Effector memory CD8-positive, alpha-beta T cell (primary cell): ENCODE results near the gene KRTAP20-2.

ENCODE experiments used
- ATAC-seq: fragments of 150-1000 bp; cut with Tn5 transposase; replicated peaks from 2 replicates; pipeline ENCODE4 v1.10.0; 2021; ENCODE audit warnings: mild to moderate bottlenecking, moderate library complexity
- DNase-seq, 3 experiments: peaks; one replicate each; pipeline ENCODE4 v3.0.0; 2021
- H3K27ac Mint-ChIP-seq, 2 donors: one replicate each; pipeline ENCODE4 v1.8.0; 2022; ENCODE audit warnings: mild to moderate bottlenecking in 2 of 2, mixed read lengths in 2 of 2, moderate library complexity in 2 of 2
- H3K27me3 Mint-ChIP-seq, 2 donors: one replicate each; pipeline ENCODE4 v1.8.0; 2022; ENCODE audit warnings: mixed read lengths in 2 of 2
- H3K36me3 Mint-ChIP-seq: one replicate; pipeline ENCODE4 v1.8.0; 2022; ENCODE audit warnings: mild to moderate bottlenecking, moderate library complexity, mixed read lengths; ENCODE audit not compliant: insufficient read depth
- H3K4me1 Mint-ChIP-seq, 2 donors: one replicate each; pipeline ENCODE4 v1.8.0; 2022; ENCODE audit warnings: low read depth in 2 of 2, mixed read lengths in 2 of 2
- H3K4me3 Mint-ChIP-seq, 2 donors: one replicate each; pipeline ENCODE4 v1.8.0; 2022; ENCODE audit warnings: mild to moderate bottlenecking in 2 of 2, mixed read lengths in 2 of 2, moderate library complexity in 2 of 2
- H3K9me3 Mint-ChIP-seq, 2 donors: one replicate each; pipeline ENCODE4 v1.8.0; 2022; ENCODE audit warnings: mixed read lengths in 2 of 2

The KRTAP20-2 gene

DNA sequence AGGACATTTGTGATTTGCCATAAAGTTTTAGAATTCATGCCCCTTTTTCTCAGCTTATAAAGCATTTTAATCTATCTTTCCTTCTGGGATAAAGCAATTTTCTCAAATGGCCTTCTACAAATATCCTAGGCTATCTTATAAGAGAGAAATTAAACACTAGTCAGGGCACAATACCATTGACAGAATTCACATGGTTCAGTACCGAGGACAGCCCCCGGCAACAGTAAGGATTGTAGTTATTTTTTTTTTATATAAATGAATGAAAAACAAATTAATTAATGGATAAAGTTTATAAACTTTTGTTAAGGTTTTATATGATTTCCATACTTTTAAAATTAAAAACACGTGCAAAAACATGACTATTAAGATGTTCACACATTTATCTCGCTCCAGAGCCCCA lies 6.9 kb upstream of the KRTAP20-2 start:
- H3K9me3 Mint-ChIP-seq: peaks cover 0 to 4% of the 10 kb centered on the region in 2 donors
- H3K4me3 Mint-ChIP-seq: no peak overlapping the region
- no peaks in the 10 kb centered on the region for H3K27me3 Mint-ChIP-seq
- ATAC-seq: no peak
- no peaks in the 10 kb centered on the region for H3K4me1 Mint-ChIP-seq
- no peak overlapping the region for H3K27ac Mint-ChIP-seq
- no peaks in the 10 kb centered on the region for H3K36me3 Mint-ChIP-seq
- DNase-seq: no peak

DNA sequence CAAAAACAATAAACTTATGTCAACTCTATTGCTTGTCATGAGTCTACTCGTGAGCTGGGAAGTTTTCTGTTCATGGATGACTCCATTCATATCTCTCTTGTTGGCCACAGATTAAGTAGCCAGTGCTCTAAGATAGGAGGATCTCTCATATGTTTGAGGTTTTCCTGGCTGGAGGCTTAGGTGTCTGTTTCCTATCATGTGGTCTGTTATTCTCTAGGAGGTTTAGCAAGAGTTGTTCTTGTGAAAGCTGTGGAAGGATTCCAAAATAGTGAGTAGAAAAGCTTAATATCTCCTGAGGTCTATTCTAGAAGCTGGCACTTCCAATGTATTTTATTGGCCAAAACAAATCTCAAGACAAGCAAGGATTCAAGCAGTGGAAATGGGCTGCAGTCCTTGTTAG lies 5.8 kb upstream of the KRTAP20-2 start:
- no peak for DNase-seq
- Mint-ChIP-seq H3K4me1 (no peaks in the 10 kb centered on the region), H3K9me3 (peaks cover 0 to 4% of the 10 kb centered on the region in 2 donors), H3K27ac (no peak overlapping the region), H3K36me3 (no peaks in the 10 kb centered on the region), H3K4me3 (no peak overlapping the region), H3K27me3 (no peaks in the 10 kb centered on the region)
- ATAC-seq: no peak

DNA sequence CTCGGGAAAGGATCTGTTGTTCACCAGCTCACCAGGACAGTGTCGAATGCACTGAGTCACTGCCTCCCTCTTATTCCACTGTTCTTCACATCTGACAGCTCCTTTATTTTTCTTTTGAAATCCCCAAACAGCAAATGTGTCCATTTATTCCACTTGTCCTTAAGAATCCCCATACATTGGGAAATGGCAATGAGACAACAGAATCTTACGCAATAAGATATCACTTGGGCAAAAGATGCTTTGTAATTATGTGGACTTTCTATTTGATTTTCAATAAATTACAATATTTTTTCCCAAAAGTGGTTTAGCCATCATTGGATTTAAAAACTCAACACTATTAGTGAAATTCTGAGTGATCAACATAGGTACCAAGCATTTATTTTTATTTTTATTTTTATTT lies 3.7 kb downstream of the KRTAP20-2 start:
- DNase-seq: no peak
- Mint-ChIP-seq H3K9me3 (peaks cover 0 to 1% of the 10 kb centered on the region in 2 donors), H3K27me3 (no peaks in the 10 kb centered on the region), H3K4me3 (no peak overlapping the region), H3K27ac (no peak overlapping the region), H3K36me3 (no peaks in the 10 kb centered on the region), H3K4me1 (no peaks in the 10 kb centered on the region)
- no peak for ATAC-seq

DNA sequence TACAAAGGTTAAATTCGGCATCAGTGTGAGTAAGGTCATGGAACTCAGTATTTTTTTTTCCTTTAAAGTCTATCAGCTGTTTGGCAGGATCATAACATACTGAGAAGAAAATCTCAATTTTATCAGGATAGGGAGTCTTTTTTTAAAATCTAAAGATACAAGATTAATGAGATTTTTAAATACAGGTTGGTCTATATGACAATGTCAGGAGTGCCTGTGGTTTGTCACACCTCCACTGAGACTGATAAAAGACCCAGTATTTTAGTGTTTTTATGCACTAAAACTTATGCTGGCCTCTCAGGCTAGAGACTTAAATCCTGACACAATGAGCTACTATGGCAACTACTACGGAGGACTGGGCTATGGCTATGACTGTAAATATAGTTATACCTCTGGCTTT lies 7.6 kb downstream of the KRTAP20-2 start, which contains the start of gene KRTAP20-3:
KRTAP20-3 (plus strand) TSS at position 301 of the 400 bp plus-strand sequence.
- Mint-ChIP-seq H3K4me1 (no peaks in the 10 kb centered on the region), H3K36me3 (no peaks in the 10 kb centered on the region)
- ATAC-seq: no peak

DNA sequence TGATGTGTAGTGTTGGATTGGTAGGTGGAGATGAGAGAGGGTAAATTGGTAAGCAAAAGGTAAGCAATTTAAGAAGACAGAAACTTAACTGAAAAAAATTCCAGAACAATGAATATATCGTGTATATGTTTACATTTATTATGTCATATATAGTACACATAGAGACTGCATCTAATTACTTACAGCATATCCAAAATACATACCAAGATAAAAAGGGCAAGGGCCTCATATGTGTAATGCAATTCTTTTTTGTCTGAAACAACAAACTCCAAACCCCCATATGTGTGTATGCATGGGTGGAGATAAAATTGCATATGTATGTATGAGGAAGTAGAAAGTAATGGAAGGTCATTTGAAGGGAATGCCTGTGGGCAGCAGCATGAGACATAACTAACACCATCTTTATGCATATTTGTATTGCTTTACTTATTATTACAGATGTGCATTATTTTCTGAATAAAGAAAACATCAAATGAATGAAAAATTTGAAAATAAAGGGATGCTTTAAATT lies 12.0 kb downstream of the KRTAP20-2 start:
- Mint-ChIP-seq H3K9me3 (peaks cover 5 to 6% of the 10 kb centered on the region in 2 donors), H3K36me3 (no peaks in the 10 kb centered on the region), H3K4me3 (no peak overlapping the region), H3K27me3 (no peaks in the 10 kb centered on the region), H3K27ac (no peak overlapping the region), H3K4me1 (no peaks in the 10 kb centered on the region)
- no peak for ATAC-seq
- DNase-seq: no peak

More for the DNA sequence above, 7.6 kb downstream of the KRTAP20-2 start, which contains the start of gene KRTAP20-3:
- H3K9me3 Mint-ChIP-seq: peaks cover 0 to 5% of the 10 kb centered on the region in 2 donors
- H3K27me3 Mint-ChIP-seq: no peaks in the 10 kb centered on the region
- no peak within 1 kb of the TSS for H3K4me3 Mint-ChIP-seq
- DNase-seq: no peak
- no peak within 1 kb of the TSS for H3K27ac Mint-ChIP-seq

DNA sequence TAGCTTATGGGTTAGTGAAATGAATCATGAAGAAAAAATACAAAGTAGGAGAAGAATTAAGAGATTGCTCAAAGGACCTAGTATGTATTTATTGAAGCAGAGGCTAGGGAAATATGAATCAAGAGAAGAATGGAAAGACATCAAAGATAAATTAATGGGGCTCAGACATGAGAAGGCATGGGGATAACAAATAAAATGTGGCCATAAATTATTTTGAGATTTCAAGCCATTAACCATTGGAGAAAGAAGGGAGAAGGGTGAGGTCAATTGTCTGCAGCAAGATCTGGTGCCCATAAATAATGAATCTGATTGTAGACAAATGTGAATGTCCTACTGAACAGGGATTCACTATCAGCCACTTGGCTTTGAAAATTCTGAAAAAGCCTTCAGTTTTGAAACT lies 17.9 kb downstream of the KRTAP20-2 start:
- no peak overlapping the region for H3K27ac Mint-ChIP-seq
- H3K4me3 Mint-ChIP-seq: no peak overlapping the region
- DNase-seq: no peak
- no peaks in the 10 kb centered on the region for H3K27me3 Mint-ChIP-seq
- H3K36me3 Mint-ChIP-seq: no peaks in the 10 kb centered on the region
- no peaks in the 10 kb centered on the region for H3K4me1 Mint-ChIP-seq
- ATAC-seq: no peak
- peaks cover 2 to 6% of the 10 kb centered on the region in 2 donors for H3K9me3 Mint-ChIP-seq

DNA sequence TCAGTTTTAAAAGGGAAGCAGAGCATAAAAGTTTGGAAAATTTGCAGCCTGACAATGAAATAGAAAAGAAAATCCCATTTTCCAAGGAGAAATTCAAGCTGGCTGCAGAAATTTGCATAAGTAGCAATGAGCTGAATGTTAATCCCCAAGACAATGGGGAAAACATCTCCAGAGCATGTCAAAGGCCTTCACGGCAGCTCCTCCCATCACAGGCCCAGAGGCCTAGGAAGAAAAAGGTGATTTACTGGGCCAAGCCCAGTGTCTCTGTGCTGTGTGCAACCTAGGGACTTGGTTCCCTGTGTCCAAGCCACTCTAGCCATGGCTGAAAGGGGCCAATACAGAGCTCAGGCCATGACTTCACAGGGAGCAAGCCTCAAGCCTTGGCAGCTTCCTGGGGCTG lies 33.8 kb downstream of the KRTAP20-2 start:
- Mint-ChIP-seq H3K9me3 (peaks cover 6 to 14% of the 10 kb centered on the region in 2 donors), H3K4me3 (no peak overlapping the region), H3K27ac (no peak overlapping the region), H3K4me1 (no peaks in the 10 kb centered on the region), H3K36me3 (no peaks in the 10 kb centered on the region), H3K27me3 (peaks cover 0 to 7% of the 10 kb centered on the region in 2 donors)
- DNase-seq: no peak
- no peak for ATAC-seq

DNA sequence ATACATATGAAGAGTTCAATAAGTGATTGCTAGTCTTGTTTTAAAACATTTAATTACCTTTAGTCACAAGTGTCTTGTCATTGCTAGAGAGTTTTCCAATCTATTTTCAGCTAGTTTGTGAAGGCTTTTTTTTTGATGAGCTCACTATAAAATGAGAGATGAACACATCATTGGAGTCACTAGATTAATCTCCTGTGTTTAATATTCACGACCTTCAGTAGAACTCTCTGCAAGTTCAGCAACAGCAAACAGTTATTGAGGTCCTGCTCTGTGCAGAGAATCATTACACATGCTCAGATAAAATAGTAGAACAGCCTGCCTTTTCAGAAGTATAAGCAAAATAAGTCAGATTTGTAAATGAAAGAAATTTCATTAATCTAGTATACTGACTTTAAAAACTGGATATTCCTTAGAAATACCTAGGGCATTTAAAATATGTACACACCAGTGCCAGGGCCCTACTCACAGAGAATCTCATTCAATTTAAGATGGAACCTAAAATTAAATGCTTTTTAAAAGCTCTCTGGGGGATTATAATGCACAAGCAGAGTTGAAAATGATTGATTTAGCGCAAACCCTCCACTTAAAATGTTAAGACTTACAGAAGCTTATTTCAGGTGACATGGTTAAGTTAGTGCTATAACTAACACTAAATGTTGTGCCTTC lies 38.1 kb downstream of the KRTAP20-2 start:
- H3K27me3 Mint-ChIP-seq: peaks cover 0 to 7% of the 10 kb centered on the region in 2 donors
- no peak overlapping the region for H3K4me3 Mint-ChIP-seq
- ATAC-seq (no peak), DNase-seq (no peak)
- no peaks in the 10 kb centered on the region for H3K4me1 Mint-ChIP-seq
- H3K9me3 Mint-ChIP-seq: peaks cover 6 to 28% of the 10 kb centered on the region in 2 donors
- peaks cover 3% of the 10 kb centered on the region for H3K36me3 Mint-ChIP-seq
- H3K27ac Mint-ChIP-seq: no peak overlapping the region

DNA sequence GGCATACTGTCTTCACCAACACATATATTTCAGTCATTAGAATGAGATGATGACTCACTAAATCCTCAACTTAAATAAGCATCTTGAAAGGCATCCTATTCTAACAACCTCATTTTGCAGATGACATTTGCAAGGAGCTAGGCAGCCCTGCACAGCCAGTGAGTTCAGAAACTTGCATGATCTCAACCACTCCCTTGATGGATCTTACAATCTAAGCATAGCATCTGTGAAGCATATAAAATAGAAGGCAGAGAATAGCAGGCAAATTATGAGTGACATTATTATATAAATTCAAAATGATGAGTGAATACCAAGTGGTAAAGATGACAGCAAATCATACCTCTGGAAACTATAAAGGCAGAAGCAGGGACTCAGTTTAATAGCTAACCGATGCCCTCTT lies 39.3 kb downstream of the KRTAP20-2 start:
- H3K27me3 Mint-ChIP-seq: peaks cover 0 to 7% of the 10 kb centered on the region in 2 donors
- no peak overlapping the region for H3K4me3 Mint-ChIP-seq
- H3K9me3 Mint-ChIP-seq: peaks cover 6 to 28% of the 10 kb centered on the region in 2 donors
- no peak overlapping the region for H3K27ac Mint-ChIP-seq
- peaks cover 3% of the 10 kb centered on the region for H3K36me3 Mint-ChIP-seq
- H3K4me1 Mint-ChIP-seq: no peaks in the 10 kb centered on the region
- DNase-seq (no peak), ATAC-seq (no peak)

DNA sequence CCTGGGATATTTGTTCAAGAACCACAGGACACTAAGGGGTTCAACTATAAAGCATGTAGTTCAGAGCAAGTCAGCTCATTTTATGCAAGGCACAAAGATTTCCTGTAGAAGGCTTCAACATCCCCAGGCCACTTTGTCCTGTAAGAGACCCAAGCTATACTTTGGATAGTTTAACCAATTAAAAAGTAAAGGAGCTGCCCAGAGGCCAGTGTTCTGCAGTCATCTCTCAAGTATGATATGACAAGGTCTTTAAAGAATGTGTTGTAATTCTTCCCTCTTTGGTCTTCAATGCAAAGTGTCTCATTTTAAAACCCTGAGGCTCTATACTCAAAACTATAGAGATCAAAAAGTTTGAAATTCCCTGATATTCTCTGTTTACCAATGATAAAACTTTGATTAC lies 41.7 kb downstream of the KRTAP20-2 start:
- no peaks in the 10 kb centered on the region for H3K27me3 Mint-ChIP-seq
- H3K36me3 Mint-ChIP-seq: peaks cover 3% of the 10 kb centered on the region
- no peaks in the 10 kb centered on the region for H3K4me1 Mint-ChIP-seq
- DNase-seq: no peak
- H3K27ac Mint-ChIP-seq: no peak overlapping the region
- H3K9me3 Mint-ChIP-seq: peaks cover 2 to 15% of the 10 kb centered on the region in 2 donors
- no peak for ATAC-seq
- no peak overlapping the region for H3K4me3 Mint-ChIP-seq

DNA sequence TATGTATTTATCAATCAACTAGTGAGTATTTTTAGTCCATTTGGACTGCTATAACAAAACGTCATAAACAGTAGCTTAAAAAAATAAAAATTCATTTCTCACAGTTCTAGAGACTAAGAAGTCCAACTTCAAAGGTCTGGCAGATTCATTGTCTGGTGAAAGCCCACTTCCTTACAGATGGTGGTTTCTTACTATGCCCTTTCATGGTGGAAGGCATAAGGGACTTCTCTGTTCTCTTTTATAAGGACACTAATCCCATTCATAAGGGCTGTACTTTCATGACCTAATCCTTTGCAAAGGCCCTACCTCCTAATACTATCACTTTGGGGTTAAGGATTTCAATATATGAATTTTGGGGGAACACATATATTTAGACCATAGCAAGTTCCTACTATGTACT lies 45.6 kb downstream of the KRTAP20-2 start:
- Mint-ChIP-seq H3K27me3 (no peaks in the 10 kb centered on the region), H3K4me1 (no peaks in the 10 kb centered on the region), H3K9me3 (peaks cover 2 to 6% of the 10 kb centered on the region in 2 donors), H3K4me3 (no peak overlapping the region), H3K36me3 (peaks cover 5% of the 10 kb centered on the region), H3K27ac (no peak overlapping the region)
- ATAC-seq (no peak), DNase-seq (no peak)

DNA sequence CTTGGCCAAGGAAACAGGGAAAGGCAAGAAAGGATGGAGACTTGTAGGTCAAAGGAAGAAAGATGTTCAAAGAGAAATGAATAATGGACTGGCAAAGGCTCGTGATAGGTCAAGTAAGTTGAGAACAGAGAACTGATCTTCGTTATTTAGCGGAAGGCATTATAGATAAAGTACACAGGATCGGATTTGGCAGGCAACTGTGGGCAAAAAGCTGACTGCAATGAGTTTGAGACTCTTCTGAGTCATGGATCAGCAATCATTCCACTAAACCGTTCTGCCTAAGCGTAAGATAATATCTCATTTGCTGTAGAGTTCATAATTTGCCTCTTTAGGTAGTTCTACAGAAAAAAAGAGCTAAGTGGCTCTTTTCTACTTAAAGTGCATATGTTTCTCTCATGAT lies 49.5 kb downstream of the KRTAP20-2 start:
- Mint-ChIP-seq H3K9me3 (peaks cover 0 to 2% of the 10 kb centered on the region in 2 donors), H3K27ac (no peak overlapping the region), H3K4me3 (no peak overlapping the region), H3K27me3 (peaks cover 0 to under 1% of the 10 kb centered on the region in 2 donors), H3K36me3 (peaks cover 2% of the 10 kb centered on the region), H3K4me1 (no peaks in the 10 kb centered on the region)
- ATAC-seq (no peak), DNase-seq (no peak)
